DOHH2 (cell line): ENCODE results near the gene STAG1.

ENCODE experiments used
- EZH2phosphoT487 ChIP-seq: fragments of 200-600 bp; sonication (generic); IDR thresholded peaks from 2 replicates; pipeline ENCODE4 v1.6.1; 2017; ENCODE audit warnings: borderline replicate concordance, mild to moderate bottlenecking, antibody characterized with exemption, low read length, moderate library complexity, mixed read lengths
- TF ChIP-seq, protein P1 (sequence below): fragments of 200-600 bp; sonication (generic); IDR thresholded peaks from one replicate; pipeline ENCODE4 v1.5.1; 2014; ENCODE audit warnings: antibody characterized with exemption, mild to moderate bottlenecking, low read depth, low read length; ENCODE audit not compliant: poor library complexity, severe bottlenecking

DNA sequence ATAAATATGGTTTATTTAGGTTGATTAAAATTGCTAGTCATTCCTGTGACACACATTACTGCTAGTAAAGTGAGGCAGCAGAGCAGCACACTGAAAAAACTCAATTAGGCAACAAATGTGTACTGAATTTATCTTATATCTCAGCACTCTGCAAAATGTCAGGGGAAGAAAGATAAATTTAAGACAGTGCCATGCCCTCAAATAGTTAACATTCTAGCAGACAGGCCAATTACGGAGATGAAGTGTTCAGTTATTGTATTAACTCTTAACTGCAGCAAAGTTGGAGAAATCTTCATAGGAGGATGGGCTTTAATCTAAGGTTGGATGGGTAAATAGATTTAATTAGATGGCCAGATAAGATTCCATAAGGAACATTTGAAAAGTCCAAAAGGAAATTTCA lies 374.2 kb downstream of the STAG1 start:
- TF ChIP-seq, protein P1, sequence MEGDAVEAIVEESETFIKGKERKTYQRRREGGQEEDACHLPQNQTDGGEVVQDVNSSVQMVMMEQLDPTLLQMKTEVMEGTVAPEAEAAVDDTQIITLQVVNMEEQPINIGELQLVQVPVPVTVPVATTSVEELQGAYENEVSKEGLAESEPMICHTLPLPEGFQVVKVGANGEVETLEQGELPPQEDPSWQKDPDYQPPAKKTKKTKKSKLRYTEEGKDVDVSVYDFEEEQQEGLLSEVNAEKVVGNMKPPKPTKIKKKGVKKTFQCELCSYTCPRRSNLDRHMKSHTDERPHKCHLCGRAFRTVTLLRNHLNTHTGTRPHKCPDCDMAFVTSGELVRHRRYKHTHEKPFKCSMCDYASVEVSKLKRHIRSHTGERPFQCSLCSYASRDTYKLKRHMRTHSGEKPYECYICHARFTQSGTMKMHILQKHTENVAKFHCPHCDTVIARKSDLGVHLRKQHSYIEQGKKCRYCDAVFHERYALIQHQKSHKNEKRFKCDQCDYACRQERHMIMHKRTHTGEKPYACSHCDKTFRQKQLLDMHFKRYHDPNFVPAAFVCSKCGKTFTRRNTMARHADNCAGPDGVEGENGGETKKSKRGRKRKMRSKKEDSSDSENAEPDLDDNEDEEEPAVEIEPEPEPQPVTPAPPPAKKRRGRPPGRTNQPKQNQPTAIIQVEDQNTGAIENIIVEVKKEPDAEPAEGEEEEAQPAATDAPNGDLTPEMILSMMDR, result no peak
- no peak for TF ChIP-seq EZH2phosphoT487
